Neural cell (in vitro differentiated cells): ENCODE results near the gene SAMD4B. TPM values are rescaled to one million over a fixed set of nuclear protein-coding genes. Genes with fewer than 3 reads are reported as not detected.
"Not testable (repeated sequence)": the region's sequence is repeated elsewhere in the genome, so short reads cannot be mapped to it uniquely, and the experiment has no call there.

Source experiments
- H2AFZ ChIP-seq: fragments of 200-600, 300-800 bp; sonication (generic), shearing (Covaris generic); 2 replicates; pipeline ENCODE4 v1.6.0; 2014; ENCODE audit warnings: low read depth, mild to moderate bottlenecking, antibody characterized with exemption, low read length, moderate library complexity
- H3F3A ChIP-seq: fragments of 200-600 bp; shearing (Covaris generic); 2 replicates; pipeline ENCODE4 v1.6.1; 2016; ENCODE audit warnings: mild to moderate bottlenecking, moderate library complexity, mixed read lengths, antibody characterized with exemption, low read length; ENCODE audit not compliant: insufficient read depth, poor library complexity, severe bottlenecking
- H3K27ac ChIP-seq: fragments of 200-600, 300-800 bp; sonication (generic), shearing (Covaris generic); 2 replicates; pipeline ENCODE4 v1.5.1; 2014; ENCODE audit warnings: mild to moderate bottlenecking, low read length, moderate library complexity
- H3K27me3 ChIP-seq: fragments of 300-800, 200-600 bp; sonication (generic), shearing (Covaris generic); 2 replicates; pipeline ENCODE4 v1.6.0; 2014; ENCODE audit warnings: mild to moderate bottlenecking, low read depth, low read length, moderate library complexity; ENCODE audit not compliant: insufficient read depth
- H3K36me3 ChIP-seq: fragments of 300-800, 200-600 bp; sonication (generic), shearing (Covaris generic); 2 replicates; pipeline ENCODE4 v1.5.1; 2014; ENCODE audit warnings: mild to moderate bottlenecking, antibody characterized with exemption, low read length, moderate library complexity; ENCODE audit not compliant: insufficient read depth
- H3K4me2 ChIP-seq: fragments of 300-800, 200-600 bp; sonication (generic), shearing (Covaris generic); 2 replicates; pipeline ENCODE4 v1.6.0; 2014; ENCODE audit warnings: mild to moderate bottlenecking, low read length
- H3K4me3 ChIP-seq: fragments of 300-800, 200-600 bp; sonication (generic), shearing (Covaris generic); 2 replicates; pipeline ENCODE4 v1.5.1; 2014; ENCODE audit warnings: mild to moderate bottlenecking, low read length, moderate library complexity
- H3K79me2 ChIP-seq: fragments of 200-600 bp; shearing (Covaris generic); replicated peaks from 2 replicates; pipeline ENCODE4 v1.6.0; 2014; ENCODE audit warnings: mild to moderate bottlenecking, low read length, moderate library complexity; ENCODE audit not compliant: insufficient read depth
- H3K9ac ChIP-seq: fragments of 300-800, 200-600 bp; sonication (generic), shearing (Covaris generic); 2 replicates; pipeline ENCODE4 v1.6.1; 2016; ENCODE audit warnings: mild to moderate bottlenecking, low read length, mixed read lengths
- H3K9me2 ChIP-seq: fragments of 200-600 bp; shearing (Covaris generic); 2 replicates; pipeline ENCODE4 v1.6.1; 2016; ENCODE audit warnings: mild to moderate bottlenecking, low read length, mixed read lengths; ENCODE audit not compliant: insufficient read depth
- H3K9me3 ChIP-seq: fragments of 200-600, 300-800 bp; sonication (generic), shearing (Covaris generic); 2 replicates; pipeline ENCODE4 v1.6.1; 2016; ENCODE audit warnings: mild to moderate bottlenecking, mixed run types, low read length, moderate library complexity, mixed read lengths
- H4K20me1 ChIP-seq: fragments of 200-600 bp; shearing (Covaris generic); 2 replicates; pipeline ENCODE4 v1.6.1; 2016; ENCODE audit warnings: mild to moderate bottlenecking, mixed run types; ENCODE audit not compliant: insufficient read depth
- CTCF ChIP-seq: fragments of 450-650 bp; IDR thresholded peaks from 2 replicates; pipeline ENCODE4 v1.5.1; 2014; ENCODE audit warnings: antibody characterized with exemption, mild to moderate bottlenecking, moderate library complexity; ENCODE audit not compliant: poor library complexity, severe bottlenecking
- EP300 ChIP-seq: fragments of 450-650 bp; conservative IDR thresholded peaks from 2 replicates; pipeline ENCODE4 v1.6.1; 2014; ENCODE audit warnings: antibody characterized with exemption, mild to moderate bottlenecking, moderate library complexity; ENCODE audit not compliant: poor library complexity, severe bottlenecking
- EZH2 ChIP-seq: fragments of 200-600, 300-800 bp; shearing (Covaris generic), sonication (generic); IDR thresholded peaks from 2 replicates; pipeline ENCODE4 v1.6.1; 2014; ENCODE audit warnings: antibody characterized with exemption, low read length, borderline replicate concordance, mild to moderate bottlenecking; ENCODE audit not compliant: insufficient read depth, poor library complexity, severe bottlenecking
- MXI1 ChIP-seq: fragments of 450-650 bp; conservative IDR thresholded peaks from 2 replicates; pipeline ENCODE4 v1.6.1; 2014; ENCODE audit warnings: antibody characterized with exemption, mild to moderate bottlenecking; ENCODE audit not compliant: poor library complexity, severe bottlenecking
- POLR2AphosphoS5 ChIP-seq: IDR thresholded peaks from 2 replicates; pipeline ENCODE4 v1.6.1; 2012
- RAD21 ChIP-seq: fragments of 450-650 bp; conservative IDR thresholded peaks from 2 replicates; pipeline ENCODE4 v1.6.1; 2014; ENCODE audit warnings: antibody characterized with exemption, mild to moderate bottlenecking, moderate library complexity
- REST ChIP-seq: IDR thresholded peaks from 2 replicates; pipeline ENCODE4 v1.6.1; 2012; ENCODE audit warnings: borderline replicate concordance
- SMC3 ChIP-seq: fragments of 450-650 bp; conservative IDR thresholded peaks from 2 replicates; pipeline ENCODE4 v1.6.1; 2014; ENCODE audit warnings: antibody characterized with exemption, mild to moderate bottlenecking, moderate library complexity; ENCODE audit not compliant: poor library complexity
- TAF1 ChIP-seq: IDR thresholded peaks from 2 replicates; pipeline ENCODE4 v1.6.1; 2012; ENCODE audit warnings: low read depth
- polyA plus RNA-seq: library from polyadenylated mRNA; depleted of rRNA; stranded (reverse); fragments of >200 nt; gene quantifications from 2 replicates; pipeline ENCODE4 v1.2.3, GENCODE V29; 2014

SAMD4B gene
- polyA plus RNA-seq, 1 donor from 2014 or later, result 19.3 TPM

GRCh38 chr19:39377373-39378362 is 35.4 kb downstream of the SAMD4B start:
- Histone ChIP-seq H2AFZ (no peak overlapping the region), H3K36me3 (no peaks in the 10 kb centered on the region), H3K9ac (no peak overlapping the region), H3K79me2 (no peaks in the 10 kb centered on the region), H3F3A (no peaks in the 10 kb centered on the region), H3K27ac (no peak overlapping the region), H3K4me2 (no peak overlapping the region), H4K20me1 (no peaks in the 10 kb centered on the region), H3K9me3 (no peaks in the 10 kb centered on the region), H3K9me2 (no peaks in the 10 kb centered on the region), H3K4me3 (no peak overlapping the region), H3K27me3 (no peaks in the 10 kb centered on the region)
- no peak for TF ChIP-seq EP300
- TF ChIP-seq TAF1, result no peak
- no peak for TF ChIP-seq REST
- TF ChIP-seq SMC3, result no peak
- TF ChIP-seq CTCF, result no peak
- no peak for TF ChIP-seq MXI1
- TF ChIP-seq POLR2AphosphoS5, result no peak
- TF ChIP-seq EZH2, result no peak
- no peak for TF ChIP-seq RAD21

GRCh38 chr19:39379366-39379765 is 37.1 kb downstream of the SAMD4B start:
- H3K27ac ChIP-seq, H3K27me3 ChIP-seq, H3K4me3 ChIP-seq, H3F3A ChIP-seq, H4K20me1 ChIP-seq, H3K36me3 ChIP-seq, H3K9ac ChIP-seq, H2AFZ ChIP-seq, H3K79me2 ChIP-seq, H3K9me2 ChIP-seq, H3K9me3 ChIP-seq, H3K4me2 ChIP-seq: not testable (repeated sequence)
